HCEC 1CT (cell line): ENCODE results near the gene BANK1.

Experiments
- DNase-seq: peaks from one replicate; pipeline ENCODE4 v3.0.0-alpha.2; 2017

Gene BANK1

DNA sequence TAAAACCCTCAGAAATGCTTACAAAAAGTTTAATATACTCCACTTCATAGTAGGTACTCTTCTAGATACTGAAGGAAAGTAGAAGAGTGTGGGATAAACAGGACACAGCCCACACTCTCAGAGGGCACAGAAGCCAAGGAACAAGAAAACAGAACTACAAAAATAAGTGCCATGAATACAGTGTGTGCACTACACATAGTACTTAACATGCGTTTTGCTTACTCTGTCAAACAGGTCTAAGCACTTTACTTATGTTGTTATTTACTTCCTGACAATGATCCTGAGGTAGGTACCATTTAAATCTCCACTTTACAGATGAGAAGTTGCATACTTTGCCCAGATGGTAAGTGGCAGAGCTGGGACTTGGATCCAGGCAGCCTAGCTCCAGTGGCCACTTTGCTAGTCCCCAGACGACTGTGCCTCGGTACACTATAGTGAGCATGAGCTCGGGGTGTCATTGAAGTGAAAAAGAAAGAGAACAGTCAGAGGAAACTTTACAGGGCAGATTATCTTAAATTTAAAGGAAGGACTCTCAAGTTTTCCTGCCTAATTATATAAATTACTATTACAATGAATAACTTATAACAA lies 120.3 kb downstream of the BANK1 start:
- DNase-seq = no peak

DNA sequence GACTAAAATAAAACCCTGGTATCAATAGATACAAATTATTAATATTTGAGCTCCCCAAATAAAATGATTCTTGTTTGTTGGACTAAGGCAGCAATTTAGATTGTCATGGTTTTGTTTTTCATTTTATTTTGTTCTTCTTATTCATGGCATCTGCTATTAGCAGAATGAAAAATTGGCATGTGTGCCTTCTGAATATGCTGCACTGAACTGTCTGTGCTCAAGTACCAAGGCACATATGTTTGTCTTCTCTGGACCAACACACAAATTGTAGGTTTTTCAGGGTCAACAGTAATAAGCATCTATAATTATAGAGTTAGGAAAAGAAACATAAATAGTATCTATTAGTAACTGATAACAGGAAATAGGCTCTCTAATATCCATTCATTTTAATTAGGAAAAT lies 121.1 kb downstream of the BANK1 start:
- DNase-seq = no peak

DNA sequence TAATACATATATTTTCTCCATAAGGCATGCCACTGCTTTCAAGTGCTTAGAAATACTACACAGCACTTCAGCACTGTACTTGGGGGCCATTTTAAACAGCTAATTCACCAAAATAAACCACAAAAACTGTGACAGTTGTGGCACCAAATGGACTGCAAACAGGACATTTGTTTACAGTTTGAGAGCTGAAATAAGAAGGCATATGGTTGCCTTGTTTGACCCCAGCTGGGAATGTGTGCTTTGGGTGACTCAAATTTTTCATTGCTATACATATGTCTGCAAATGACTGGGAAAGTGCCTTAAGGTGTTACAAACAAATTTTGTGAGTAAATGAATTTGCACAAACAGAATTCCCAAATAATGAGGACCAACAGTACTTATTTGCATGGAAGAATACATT lies 124.2 kb downstream of the BANK1 start:
- no peak for DNase-seq

DNA sequence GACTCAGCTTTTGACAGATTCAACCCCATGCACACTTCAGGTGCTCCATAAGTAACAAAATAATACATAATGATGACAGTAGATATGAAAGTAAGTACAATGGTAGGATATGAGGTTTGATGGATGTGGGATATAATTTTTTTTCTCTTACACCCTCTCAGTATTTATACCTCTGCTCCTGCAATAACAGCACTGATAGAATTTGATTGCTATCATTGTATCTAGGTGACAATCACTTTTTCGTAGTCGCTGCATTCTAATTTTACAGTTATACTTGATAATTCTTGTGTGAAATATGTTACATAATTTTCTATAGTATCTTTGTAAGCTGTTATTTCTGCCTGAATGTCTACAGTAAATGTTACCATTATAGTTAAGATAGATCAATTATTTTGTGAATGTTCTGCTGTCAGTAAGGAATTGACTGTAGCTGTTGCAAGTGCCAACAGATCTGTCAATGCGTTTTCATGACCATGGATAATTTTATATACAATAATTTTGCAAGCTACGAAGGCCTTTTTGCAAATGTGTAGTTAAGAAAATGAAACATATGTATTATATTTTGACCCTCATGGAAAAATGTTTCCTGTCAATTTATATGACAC lies 128.9 kb downstream of the BANK1 start:
- no peak for DNase-seq

DNA sequence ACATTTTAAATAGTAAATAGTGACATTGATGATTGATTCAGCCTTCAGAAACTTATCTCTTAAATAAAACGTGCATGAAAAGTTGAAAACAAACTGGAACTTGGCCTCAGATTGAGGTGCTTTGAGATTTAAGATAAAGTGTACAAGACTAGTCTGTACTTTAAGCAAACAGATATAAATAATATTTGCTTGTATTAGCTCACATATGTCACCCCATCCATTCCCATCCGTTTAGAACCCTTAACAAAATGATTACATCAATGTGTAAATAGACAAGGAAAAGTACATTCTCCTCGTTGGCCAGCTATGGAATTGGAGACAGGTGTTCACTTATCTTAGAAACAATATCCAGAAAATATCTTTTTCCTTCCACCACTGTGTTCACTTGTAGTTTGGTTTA lies 130.8 kb downstream of the BANK1 start:
- no peak for DNase-seq

DNA sequence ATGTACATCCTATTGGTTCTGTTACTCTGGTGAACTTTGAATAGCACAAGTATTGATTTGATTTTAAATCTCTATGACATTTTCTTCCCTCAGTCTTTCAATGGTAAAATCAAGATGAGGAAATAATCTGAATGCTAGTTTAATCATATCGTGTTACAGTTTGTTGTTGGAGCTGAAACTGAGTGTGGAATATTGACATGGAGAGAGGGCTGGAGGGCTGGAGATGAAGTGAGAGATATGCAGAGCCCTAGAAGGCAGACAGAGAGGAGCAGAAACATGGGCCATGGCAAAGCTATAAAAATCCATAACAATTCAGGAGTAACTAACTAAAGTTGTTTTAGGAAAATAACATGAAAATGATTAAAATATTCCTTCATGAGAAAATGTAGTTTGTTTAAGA lies 141.1 kb downstream of the BANK1 start:
- DNase-seq = no peak

DNA sequence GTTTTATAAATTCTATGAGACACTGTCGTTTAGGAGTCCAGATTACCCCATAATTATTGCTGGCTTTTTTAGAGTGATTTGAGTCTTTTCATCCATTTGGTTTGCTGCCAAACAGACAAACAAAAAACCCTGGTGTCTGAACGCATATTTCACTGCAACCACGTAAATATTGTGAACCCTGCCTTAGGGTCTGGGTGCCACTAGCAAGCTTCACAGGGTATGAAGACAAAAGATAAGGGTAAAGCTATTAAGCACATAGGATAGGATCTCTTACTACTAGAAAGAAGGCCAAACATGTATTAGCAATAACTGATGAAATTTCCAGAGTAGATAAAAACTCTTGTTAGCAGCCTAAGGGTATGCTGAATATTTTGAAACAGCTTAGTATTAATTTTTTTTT lies 143.3 kb downstream of the BANK1 start:
- no peak for DNase-seq

DNA sequence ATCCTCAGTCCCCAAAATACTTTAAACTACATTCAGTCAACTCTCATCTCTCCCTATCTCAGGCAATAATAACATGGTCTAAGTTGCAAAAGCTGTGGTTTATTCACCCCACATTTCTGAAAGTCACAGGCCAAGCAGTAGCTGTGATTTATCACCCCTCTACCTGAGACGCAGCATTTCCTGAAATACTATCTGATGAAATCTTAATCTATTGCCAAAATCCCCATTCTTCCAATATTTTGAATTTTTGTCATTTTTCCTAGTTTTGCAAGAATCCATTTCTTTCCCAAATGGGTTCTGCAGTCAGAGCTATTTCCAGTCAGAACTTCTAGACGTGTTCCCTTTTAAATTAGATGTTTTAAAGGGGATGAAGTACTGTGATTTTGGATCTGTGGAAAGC lies 148.3 kb downstream of the BANK1 start:
- DNase-seq = no peak

DNA sequence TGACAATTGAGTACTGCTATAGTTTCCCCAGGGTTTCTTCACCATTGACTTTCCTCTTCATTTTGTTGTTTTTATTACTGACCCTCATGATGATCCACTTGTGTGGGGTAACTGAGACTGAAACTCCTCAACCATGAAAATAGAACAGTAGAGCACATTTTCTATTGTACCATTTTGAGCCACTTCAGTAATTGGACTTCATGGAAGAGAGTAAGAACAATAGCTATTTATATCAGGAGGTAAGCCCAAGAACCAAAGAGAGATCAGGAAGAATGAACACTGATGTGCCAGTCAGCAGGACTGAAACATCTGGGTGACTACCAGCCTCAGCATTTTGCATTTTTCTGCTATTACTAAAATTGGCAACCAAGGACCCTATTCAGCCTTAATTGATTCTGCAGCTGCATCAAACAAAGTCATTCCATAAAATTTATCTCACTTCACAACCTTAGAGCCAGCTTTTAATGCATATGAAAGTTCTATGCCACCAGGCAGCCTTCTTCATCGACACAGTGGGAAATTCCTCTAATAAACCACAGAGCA lies 151.4 kb downstream of the BANK1 start:
- no peak for DNase-seq

DNA sequence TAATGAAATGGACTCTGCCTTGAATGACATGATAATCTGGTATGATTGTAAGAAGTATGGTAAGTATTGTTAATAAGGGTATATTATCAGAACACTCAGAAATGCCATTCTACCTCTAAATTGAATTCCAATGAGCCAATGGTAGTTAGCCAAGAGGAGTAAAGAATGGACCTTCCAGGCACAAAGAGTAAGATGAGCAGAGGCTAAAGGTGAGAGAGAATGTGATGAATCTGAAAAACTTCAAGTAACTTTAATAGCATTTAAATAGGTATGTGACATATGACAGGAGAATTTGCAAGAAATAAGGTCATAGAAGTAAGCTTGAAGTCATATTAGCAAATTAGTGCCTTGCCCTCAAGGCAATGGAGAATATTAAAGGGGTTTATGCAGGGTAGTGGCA lies 152.4 kb downstream of the BANK1 start:
- DNase-seq = no peak

DNA sequence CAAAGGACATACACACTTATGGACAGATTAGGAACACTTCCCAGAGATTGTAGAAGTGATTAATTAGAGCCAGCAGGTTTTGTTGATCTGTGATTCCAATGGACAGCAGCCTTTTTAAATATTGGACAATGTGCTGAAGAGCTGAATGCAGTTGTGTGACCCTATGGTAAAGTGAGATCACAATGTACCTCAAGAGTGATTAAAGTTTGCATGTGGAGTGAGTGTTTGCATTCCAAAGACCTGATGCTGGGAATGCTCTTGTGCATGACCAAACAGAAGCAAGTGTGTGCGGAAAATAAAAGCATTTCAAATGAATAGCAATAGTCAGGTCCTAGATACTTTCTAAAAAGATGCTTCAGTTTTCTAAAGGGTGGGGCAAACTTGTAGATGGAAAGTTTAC lies 154.1 kb downstream of the BANK1 start:
- peak; percentile 4 for DNase-seq

DNA sequence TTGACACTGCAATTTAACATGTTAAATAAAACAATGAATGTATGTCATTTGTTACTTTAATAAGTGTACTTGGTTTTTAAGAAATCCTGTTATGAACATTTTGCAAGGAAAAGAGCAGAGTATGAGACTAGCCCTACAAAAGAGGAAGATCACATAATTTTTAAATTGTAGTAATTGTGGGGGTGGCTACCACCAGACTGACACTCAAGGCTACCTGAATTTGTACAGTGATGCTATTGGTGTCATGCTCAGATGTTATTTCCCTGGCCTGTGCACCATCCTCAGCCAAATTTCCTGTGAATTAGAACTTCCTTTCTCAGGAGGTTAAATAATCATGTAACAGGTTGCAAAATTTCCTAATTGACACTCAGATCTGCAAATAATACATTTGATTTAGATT lies 157.5 kb downstream of the BANK1 start:
- DNase-seq = no peak

DNA sequence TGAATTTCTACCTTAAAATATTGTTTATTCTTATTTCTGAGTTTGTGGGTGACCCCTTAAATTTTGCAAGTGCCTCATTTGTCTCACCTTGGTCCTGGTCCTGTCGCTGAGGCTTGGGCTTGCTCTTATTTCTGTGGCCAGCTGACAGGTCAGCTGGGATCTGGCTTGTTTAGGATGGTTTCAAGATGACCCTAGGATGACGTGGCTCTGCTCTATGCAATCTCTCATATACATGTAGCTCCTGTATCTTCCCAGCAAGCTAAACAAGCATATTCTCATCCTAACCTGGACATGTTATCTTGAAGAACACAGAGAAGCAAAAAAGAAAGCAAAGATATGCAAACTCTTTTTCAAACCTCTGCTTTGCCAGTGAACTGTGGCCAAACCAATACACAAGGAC lies 158.4 kb downstream of the BANK1 start:
- no peak for DNase-seq

DNA sequence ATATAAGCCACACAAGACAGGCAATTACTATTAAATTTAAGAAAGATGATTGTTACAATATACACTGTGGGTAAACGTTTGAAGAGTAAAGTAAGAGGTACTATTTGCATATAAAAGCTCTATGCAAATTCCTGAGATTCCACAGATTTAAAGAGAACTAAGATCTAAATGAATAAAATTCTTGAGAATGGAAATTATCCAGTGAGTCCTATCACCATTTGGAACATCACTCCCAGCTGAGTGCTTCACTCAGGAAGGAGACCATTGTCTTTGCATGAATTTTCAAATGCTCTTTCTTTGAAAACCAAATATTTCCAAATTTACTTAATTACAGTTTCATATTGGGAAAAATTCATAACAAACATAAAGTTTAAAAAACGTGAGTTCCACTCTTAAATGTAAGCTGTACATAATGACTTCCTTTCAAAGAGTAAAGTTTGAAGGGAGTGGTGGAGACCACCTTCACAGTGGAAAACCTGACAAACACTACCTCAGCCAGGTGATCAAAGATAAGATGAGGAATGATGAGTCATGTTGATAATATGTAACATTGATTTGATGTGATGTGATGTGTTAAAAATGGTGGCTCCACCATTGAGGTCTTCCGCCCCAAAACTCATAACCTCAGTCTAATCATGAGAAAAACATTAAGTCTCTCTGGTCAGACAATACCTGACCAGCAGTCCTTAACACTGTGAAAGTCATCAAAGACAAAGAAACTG lies 159.9 kb downstream of the BANK1 start:
- no peak for DNase-seq

DNA sequence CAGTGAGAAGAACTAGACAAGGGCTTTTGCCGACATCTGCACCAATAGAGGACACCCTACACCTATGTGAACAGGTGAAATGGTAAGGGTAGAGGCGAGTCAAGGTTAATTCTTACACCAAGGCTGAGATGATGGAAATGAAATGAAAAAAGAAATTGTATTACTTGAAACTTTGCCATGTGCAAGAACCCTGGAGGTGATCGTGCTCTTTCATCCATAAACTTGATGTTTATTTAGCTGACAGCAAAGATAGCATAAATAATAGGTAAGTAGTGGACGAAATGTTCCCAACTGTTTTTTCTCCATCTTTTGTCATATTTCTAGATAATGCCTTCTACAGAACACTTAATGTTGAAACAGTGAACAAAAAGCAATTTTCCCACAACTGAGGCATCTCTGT lies 162.5 kb downstream of the BANK1 start:
- no peak for DNase-seq

DNA sequence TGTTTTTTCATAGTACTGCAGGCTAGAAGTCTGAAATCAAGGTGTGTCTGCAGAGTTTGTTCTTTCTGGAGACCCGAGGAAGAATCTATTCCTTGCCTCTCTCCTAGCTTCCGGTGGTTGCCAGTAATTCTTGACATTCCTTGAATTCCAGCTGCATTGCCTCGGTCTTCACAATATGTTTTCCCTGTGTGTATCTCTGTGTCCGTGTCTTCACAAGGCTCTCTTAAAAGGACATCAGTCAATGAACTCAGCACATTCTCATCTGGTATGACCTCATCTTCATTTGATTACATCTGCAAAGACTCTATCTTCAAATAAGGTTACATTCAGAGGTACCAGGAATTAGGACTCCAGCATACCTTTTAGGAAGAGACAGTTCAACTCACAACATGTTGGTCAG lies 163.4 kb downstream of the BANK1 start:
- peak; percentile 35 for DNase-seq

DNA sequence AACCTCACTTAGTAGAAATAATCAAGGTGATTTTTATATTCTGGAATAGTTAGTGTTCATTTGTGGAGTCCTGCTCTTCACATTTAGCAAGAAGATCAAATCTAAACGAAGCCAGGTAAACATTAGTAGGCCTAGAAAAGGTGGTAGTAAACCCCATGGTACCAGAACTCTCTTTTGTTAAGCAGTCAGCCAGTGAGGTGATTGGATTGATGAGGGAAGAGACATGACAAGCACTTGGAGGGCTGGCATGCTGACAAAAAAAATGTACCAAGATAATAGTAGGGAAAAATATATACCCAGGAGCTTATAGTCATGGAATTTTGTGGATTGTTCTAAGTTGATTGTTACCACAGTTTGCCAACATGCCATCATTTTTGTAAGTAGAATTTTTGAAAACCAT lies 163.8 kb downstream of the BANK1 start:
- DNase-seq = no peak

DNA sequence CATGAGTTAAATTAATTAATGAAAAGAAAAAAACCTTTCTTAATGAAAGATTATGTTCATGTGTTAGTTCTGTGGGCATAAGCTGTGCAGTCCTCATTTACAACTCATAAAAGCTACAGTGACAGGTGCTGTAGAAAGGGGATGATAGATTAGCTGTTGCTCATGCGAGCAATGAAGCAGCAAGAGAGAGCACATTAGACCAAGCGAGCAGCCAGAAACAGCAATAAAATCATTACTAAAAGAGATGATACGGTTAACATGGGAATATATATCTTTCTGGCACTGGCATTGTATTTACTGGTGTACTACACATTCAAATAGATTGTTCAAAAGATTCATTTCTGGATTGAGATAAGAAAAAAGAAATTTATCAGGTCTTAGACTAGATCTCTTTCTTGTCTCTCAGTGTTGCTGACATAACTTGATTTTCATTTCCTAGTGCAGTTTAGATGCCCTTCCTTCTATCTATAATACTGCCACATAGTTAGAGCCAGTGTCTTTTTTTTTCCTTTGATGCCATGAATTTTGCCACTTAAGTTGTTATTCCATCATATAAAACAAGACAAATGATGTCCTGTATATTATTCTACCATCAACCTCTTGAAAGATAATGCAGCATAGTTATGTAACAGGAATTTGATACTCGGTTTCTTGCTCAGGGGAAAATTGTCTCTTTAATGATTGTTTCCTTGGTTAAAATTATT lies 164.6 kb downstream of the BANK1 start:
- no peak for DNase-seq

DNA sequence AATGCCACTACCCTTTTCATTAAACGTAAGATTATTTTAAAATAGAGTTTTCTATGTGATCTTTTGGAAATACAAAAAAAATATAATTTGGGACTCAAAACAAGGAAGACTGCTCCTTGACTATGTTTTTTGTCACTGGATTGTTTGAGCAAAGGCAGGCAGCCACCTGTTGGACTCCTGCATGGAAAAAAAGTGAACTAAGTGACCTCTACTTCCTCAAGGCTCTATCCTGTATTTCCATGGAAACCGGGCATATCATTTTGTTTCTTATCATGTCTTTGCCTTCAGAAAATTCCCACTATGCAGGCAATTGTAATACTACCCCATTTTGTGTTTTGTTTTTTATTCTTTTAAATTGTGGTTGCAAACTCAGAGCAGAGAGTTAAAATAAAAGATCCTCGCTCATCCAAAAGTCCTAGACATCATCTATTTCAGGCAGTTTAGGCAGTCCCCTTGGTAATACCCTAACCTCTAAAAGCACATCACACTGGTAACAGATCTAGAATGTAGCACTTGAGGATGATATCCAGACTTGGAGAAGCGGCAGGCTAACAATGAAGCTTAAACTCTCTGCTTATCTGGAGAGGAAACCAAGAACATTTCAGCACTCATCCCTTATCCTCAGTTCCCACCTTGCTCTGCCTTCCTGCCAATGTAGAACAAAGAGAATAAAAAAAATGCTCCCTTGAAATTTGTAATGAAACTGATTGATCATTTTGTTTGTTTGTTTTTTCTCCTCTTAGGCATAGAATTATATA lies 165.7 kb downstream of the BANK1 start:
- DNase-seq = no peak

DNA sequence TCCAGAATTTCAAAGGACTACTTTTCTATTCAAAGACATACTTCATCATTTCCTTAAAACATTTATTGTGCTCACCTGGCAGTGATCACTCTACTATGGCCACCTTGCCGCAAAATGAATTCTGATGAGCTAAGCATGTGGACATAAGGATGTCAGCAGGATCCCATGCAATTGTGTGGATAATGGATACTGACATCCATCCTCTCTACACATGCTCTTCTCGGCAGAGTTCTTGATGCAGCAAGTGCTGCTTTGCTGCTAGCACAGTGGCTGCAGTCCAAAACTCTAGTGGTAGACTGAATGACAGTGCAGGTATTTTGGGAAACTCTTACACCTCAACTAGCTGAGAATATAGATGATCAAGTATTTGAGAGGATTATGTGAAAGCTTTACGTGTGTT lies 168.0 kb downstream of the BANK1 start:
- no peak for DNase-seq

DNA sequence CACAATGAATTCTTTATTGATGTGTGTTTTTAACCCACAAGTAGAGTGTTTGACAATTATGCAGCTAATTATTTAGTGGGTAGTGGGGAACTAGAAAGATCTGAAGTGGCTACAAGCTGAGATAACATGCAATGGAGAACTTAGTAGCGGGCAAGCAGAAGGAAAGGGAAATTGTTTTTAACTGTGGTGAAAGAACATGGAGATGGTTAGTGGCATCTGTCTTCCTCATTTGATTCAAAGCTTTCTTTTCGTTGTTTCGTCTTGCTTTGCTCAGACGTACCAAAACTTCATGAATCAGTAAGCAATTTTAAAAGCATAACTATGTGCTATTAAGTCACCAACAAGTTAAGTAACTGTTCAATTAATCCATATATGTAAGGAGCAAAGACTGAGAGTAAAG lies 169.9 kb downstream of the BANK1 start:
- DNase-seq = no peak

DNA sequence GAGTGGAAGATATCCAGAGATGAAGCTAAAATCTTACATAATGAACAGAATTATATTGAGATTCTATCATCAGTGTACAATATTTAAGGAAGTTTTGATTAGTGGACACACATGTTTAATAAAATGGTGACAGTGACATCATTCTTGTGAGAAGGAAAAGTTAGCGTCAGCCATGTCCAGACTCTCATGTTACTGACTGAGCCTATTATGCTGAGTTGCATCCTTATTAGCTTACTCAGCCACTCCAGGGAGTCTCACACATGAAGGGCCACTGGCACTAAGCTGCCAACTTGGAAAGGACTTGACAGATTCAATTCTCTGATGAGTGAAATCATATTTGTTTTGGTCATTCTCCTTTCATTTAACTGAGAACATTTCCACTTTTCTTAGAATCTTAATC lies 170.6 kb downstream of the BANK1 start:
- no peak for DNase-seq

DNA sequence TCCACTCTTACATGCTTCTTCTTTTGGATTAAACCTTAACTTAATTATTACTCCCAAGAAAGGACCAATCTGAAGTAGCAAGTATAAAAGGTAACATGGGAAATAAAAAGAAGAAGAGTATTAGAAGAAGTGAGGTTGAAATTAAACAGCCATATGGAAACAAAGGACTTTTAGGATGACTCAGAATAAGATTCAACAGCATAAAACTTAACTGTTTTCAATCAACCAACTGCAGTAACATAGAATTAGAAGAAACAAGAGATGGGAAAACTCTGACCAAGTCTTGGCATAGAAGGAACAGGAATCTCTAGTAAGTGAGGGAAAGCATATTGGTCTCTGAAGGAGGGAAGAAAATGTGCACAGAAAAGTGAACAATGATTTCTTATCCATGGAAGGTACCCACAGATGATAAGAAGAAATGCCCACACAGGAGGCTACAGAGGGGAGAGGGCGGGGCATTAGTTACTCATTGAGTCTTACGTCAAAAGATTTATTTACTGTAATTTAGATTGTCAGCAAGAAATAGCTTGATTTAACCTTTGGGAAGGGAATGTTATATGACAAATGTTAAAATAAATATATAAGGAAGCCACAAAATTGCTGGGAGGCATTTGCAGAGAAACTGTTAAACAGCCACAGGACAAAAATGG lies 177.3 kb downstream of the BANK1 start:
- no peak for DNase-seq
